Measurements from ENCODE around the gene SP110.
"Not testable (repeated sequence)": the region's sequence is repeated elsewhere in the genome, so short reads cannot be mapped to it uniquely, and the experiment has no call there.

The SP110 gene

DNA sequence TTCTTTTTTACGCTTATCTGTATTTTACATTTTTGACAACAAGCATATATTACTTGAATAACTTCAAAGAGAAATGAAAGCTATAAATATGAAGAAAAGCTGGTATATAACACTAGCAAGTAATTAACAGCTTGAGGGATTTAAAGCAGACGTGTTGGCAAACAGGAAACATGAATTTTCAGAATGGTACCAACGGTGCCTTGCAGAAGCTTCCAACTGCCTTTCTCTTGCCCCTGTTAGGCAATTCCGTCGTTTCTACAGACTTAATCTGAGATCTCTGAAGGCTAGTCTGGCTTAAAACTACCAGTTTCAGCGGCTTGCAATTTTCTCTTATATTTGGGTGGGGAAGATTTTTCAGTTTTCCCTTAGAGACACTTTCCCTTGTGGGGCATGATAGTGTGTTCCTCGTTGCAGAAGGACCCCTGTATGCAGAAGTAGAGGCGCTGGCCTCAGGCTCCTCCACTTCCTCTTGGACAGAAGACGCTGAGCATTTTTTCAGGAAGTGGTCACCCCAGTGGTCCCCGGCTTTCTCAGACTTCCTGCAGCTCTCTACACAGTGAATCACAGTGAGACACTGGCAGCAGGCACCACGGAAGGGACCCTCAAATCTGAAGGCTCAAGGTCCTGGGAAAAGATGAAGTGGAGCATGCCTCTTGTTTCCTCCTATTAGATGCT lies 94.9 kb downstream of the SP110 start:
- no peak for DNase-seq (ENCODE audit: low spot score)

DNA sequence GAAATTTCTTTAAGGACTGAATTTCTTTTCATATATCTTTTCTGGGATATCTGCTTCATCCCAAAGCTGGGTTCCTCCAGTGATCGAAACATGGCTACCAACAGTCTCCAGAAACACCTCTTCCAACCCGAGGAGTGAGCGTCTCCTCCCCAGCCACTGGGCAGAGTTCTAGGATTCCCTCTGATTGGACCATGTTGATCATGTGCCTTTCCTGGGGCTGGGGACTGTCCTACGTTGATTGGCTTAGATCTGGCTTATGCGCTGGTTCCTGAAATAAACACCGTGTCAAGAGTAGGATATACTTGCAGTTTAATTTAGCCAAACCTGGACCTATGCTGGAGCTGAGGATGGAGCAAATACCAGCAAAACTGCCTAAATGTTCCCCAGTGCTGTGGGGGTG lies 95.5 kb downstream of the SP110 start:
- DNase-seq (ENCODE audit: low spot score) = no peak

DNA sequence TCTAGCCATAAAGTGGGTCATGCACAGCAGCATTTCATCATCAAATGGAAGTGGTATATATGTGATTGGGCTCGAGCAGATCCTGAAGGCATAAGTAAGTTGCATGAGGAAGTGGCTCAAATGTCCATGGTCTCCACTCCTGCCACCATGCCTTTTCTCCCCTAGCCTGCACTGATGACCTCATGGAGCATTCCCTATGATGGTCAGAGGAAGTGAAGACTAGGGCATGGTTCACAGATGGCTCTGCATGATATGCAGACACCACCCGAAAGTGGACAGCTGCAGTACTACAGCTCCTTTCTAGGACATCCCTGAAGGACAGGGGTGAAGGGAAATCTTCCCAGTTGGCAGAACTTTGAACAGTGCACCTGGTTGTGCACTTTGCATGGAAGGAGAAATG lies 99.4 kb downstream of the SP110 start:
- not testable (repeated sequence) for DNase-seq (ENCODE audit: low spot score)

DNA sequence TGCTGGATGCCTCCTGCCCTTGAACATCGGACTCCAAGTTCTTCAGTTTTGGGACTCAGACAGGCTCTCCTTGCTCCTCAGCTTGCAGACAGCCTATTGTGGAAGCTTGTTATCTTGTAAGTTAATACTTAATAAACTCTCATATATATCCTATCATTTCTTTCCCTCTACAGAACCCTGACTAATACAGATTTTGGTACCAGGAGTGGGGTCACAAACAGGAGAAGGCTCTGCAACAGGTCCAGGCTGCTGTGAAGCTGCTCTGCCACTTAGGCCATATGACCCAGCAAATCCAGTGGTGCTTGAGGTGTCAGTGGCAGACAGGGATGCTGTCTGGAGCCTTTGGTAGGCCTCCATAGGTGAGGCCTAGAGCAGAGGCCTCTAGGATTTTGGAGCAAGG lies 100.0 kb downstream of the SP110 start:
- not testable (repeated sequence) for DNase-seq (ENCODE audit: low spot score)
